HEK293 (cell line): Measurements from ENCODE around the gene CFAP46.

Source experiments
- CTCF ChIA-PET: fragments of 350-600 bp; formaldehyde crosslinking; extraction: SDS; loops from one replicate; lab custom pipeline; 2021; ENCODE audit warnings: antibody characterized with exemption; lab: Yijun Ruan, JAX
- POLR2A ChIA-PET: fragments of 300-600 bp; formaldehyde crosslinking; extraction: SDS; loops from one replicate; lab custom pipeline; 2020; ENCODE audit warnings: antibody characterized with exemption, inconsistent platforms; lab: Yijun Ruan, JAX
- H3K27ac ChIP-seq: fragments of 200-500 bp; sonication (Bioruptor generic); 2 replicates; pipeline ENCODE4 v1.5.1; 2014; ENCODE audit warnings: low read depth, low read length, control low read depth, inconsistent platforms; ENCODE audit errors: extremely low read depth
- H3K36me3 ChIP-seq, 2 experiments: fragments of 200-500 bp in 1 of 2; sonication (Bioruptor generic) in 1 of 2; 1 replicate in 1 of 2; 2 replicates in 1 of 2; pipeline ENCODE4 v1.5.1; 2014 to 2017; ENCODE audit warnings: inconsistent platforms in 2 of 2, low read length in 2 of 2; ENCODE audit not compliant: control insufficient read depth in 2 of 2, insufficient read depth in 1 of 2
- H3K4me1 ChIP-seq: fragments of 200-500 bp; sonication (Bioruptor generic); 2 replicates; pipeline ENCODE4 v1.5.1; 2014; ENCODE audit warnings: mild to moderate bottlenecking, low read length, inconsistent platforms; ENCODE audit not compliant: control insufficient read depth, insufficient read depth
- H3K4me3 ChIP-seq: 2 replicates; pipeline ENCODE4 v1.5.1; 2011; ENCODE audit warnings: low read depth, mild to moderate bottlenecking, control low read depth, low read length, moderate library complexity
- H3K9me3 ChIP-seq: fragments of 200-500 bp; sonication (Bioruptor generic); 2 replicates; pipeline ENCODE4 v1.5.1; 2014; ENCODE audit warnings: low read depth, low read length, inconsistent platforms; ENCODE audit not compliant: control insufficient read depth, insufficient read depth
- BCL6B ChIP-seq: fragments of 450-650 bp; formaldehyde crosslinking; IDR thresholded peaks from 2 replicates; pipeline ENCODE4 v1.5.1; 2017; ENCODE audit warnings: missing biosample characterization, missing genetic modification characterization
- ELK4 ChIP-seq: IDR thresholded peaks from 2 replicates; pipeline ENCODE4 v1.6.1; 2011; ENCODE audit warnings: mild to moderate bottlenecking, low read depth, low read length, borderline replicate concordance
- GLIS2 ChIP-seq: fragments of 450-650 bp; formaldehyde crosslinking; IDR thresholded peaks from 2 replicates; pipeline ENCODE4 v1.5.1; 2016; ENCODE audit warnings: missing biosample characterization, missing genetic modification characterization
- HOXA7 ChIP-seq: sonication (generic); formaldehyde crosslinking; IDR thresholded peaks from 2 replicates; pipeline ENCODE4 v1.8.1; 2022; ENCODE audit warnings: missing genetic modification reagents, borderline replicate concordance
- KLF8 ChIP-seq: fragments of 450-650 bp; formaldehyde crosslinking; IDR thresholded peaks from 2 replicates; pipeline ENCODE4 v1.5.1; 2016; ENCODE audit warnings: missing biosample characterization, missing genetic modification characterization
- PBX3 ChIP-seq: sonication (generic); formaldehyde crosslinking; IDR thresholded peaks from 2 replicates; pipeline ENCODE4 v1.8.1; 2022; ENCODE audit warnings: mild to moderate bottlenecking, moderate library complexity, missing genetic modification reagents
- SP7 ChIP-seq: fragments of 450-650 bp; formaldehyde crosslinking; IDR thresholded peaks from 2 replicates; pipeline ENCODE4 v1.5.1; 2016; ENCODE audit warnings: missing biosample characterization, missing genetic modification characterization
- ZEB2 ChIP-seq: fragments of 450-650 bp; formaldehyde crosslinking; IDR thresholded peaks from 2 replicates; pipeline ENCODE4 v1.5.1; 2016; ENCODE audit warnings: missing biosample characterization, missing genetic modification characterization
- ZFP37 ChIP-seq: fragments of 450-650 bp; formaldehyde crosslinking; IDR thresholded peaks from 2 replicates; pipeline ENCODE4 v1.5.1; 2016; ENCODE audit warnings: missing biosample characterization, missing genetic modification characterization
- ZNF121 ChIP-seq: fragments of 450-650 bp; formaldehyde crosslinking; IDR thresholded peaks from 2 replicates; pipeline ENCODE4 v1.5.1; 2016; ENCODE audit warnings: missing biosample characterization, missing genetic modification characterization
- ZNF18 ChIP-seq: fragments of 450-650 bp; formaldehyde crosslinking; IDR thresholded peaks from 2 replicates; pipeline ENCODE4 v1.5.1; 2016; ENCODE audit warnings: missing biosample characterization, missing genetic modification characterization
- ZNF274 ChIP-seq, 2 experiments: fragments of 200-500 bp in 1 of 2; fragments of 450-650 bp in 1 of 2; sonication (Bioruptor generic) in 1 of 2; formaldehyde crosslinking in 1 of 2; IDR thresholded peaks; 2 replicates each; pipeline versions ENCODE4 v1.5.1 to v1.6.1; 2014 to 2016; ENCODE audit warnings: borderline replicate concordance in 1 of 2, inconsistent platforms in 1 of 2, low read length in 1 of 2, missing biosample characterization in 1 of 2, missing genetic modification characterization in 1 of 2
- ZNF350 ChIP-seq: fragments of 450-650 bp; formaldehyde crosslinking; IDR thresholded peaks from 2 replicates; pipeline ENCODE4 v1.5.0; 2017; ENCODE audit warnings: missing biosample characterization, mild to moderate bottlenecking, missing genetic modification characterization
- ZNF391 ChIP-seq: fragments of 450-650 bp; formaldehyde crosslinking; IDR thresholded peaks from 2 replicates; pipeline ENCODE4 v1.5.1; 2016; ENCODE audit warnings: low read depth, missing biosample characterization, missing genetic modification characterization, borderline replicate concordance
- ZNF394 ChIP-seq: fragments of 450-650 bp; formaldehyde crosslinking; IDR thresholded peaks from 2 replicates; pipeline ENCODE4 v1.5.1; 2016; ENCODE audit warnings: missing biosample characterization, missing genetic modification characterization, mild to moderate bottlenecking, moderate library complexity, borderline replicate concordance
- ZNF449 ChIP-seq: fragments of 450-650 bp; formaldehyde crosslinking; IDR thresholded peaks from 2 replicates; pipeline ENCODE4 v1.5.1; 2017; ENCODE audit warnings: missing biosample characterization, mild to moderate bottlenecking, missing genetic modification characterization, moderate library complexity
- ZNF488 ChIP-seq: fragments of 450-650 bp; formaldehyde crosslinking; IDR thresholded peaks from 2 replicates; pipeline ENCODE4 v1.5.1; 2016; ENCODE audit warnings: missing biosample characterization, missing genetic modification characterization
- ZNF513 ChIP-seq: fragments of 450-650 bp; IDR thresholded peaks from 2 replicates; pipeline ENCODE4 v1.5.1; 2018; ENCODE audit warnings: missing biosample characterization, missing genetic modification characterization
- ZNF558 ChIP-seq: fragments of 450-650 bp; formaldehyde crosslinking; IDR thresholded peaks from 2 replicates; pipeline ENCODE4 v1.5.1; 2016; ENCODE audit warnings: missing biosample characterization, missing genetic modification characterization
- ZNF580 ChIP-seq: fragments of 450-650 bp; formaldehyde crosslinking; IDR thresholded peaks from 2 replicates; pipeline ENCODE4 v1.5.1; 2016; ENCODE audit warnings: missing biosample characterization, missing genetic modification characterization
- ZNF704 ChIP-seq: fragments of 450-650 bp; formaldehyde crosslinking; IDR thresholded peaks from 2 replicates; pipeline ENCODE4 v1.5.1; 2016; ENCODE audit warnings: missing biosample characterization, missing genetic modification characterization
- ZNF776 ChIP-seq: fragments of 450-650 bp; formaldehyde crosslinking; IDR thresholded peaks from 2 replicates; pipeline ENCODE4 v1.5.0; 2017; ENCODE audit warnings: missing biosample characterization, missing genetic modification characterization, borderline replicate concordance

Gene CFAP46

GRCh38 chr10:132945125-132945893 is 2.9 kb upstream of the CFAP46 start:
- no peak overlapping the region for H3K27ac ChIP-seq
- TF ChIP-seq ZNF274 (IDR thresholded peaks at IDR 0.05; ENCODE audit: low read length) (no peak), ZNF274 (tag by site-specific recombination; IDR thresholded peaks at IDR 0.05; ENCODE audit: borderline replicate concordance) (no peak), ZNF704 (tag by site-specific recombination) (no peak), ZNF121 (tag by site-specific recombination) (no peak), ZNF558 (tag by site-specific recombination) (no peak), HOXA7 (CRISPR knock-in tag) (no peak), SP7 (tag by site-specific recombination) (no peak), ZNF449 (tag by site-specific recombination) (no peak)
- no peak overlapping the region for H3K4me3 ChIP-seq
- no peaks in the 10 kb centered on the region for H3K4me1 ChIP-seq
- H3K36me3 ChIP-seq, result no peaks in the 10 kb centered on the region
- ChIA-PET CTCF (interaction anchor here (0.7 to 1.0 kb wide), 2 partner anchors 180 to 198 kb away, joined by 4 to 7 read pairs; no protein-coding TSS in a partner anchor), POLR2A (no interaction called here)
- H3K9me3 ChIP-seq, result no peaks in the 10 kb centered on the region

GRCh38 chr10:132944510-132944909 is 2.1 kb upstream of the CFAP46 start:
- Histone ChIP-seq H3K4me3 (no peak overlapping the region), H3K36me3 (no peaks in the 10 kb centered on the region), H3K9me3 (no peaks in the 10 kb centered on the region), H3K4me1 (no peaks in the 10 kb centered on the region), H3K27ac (no peak overlapping the region)
- ChIA-PET POLR2A (no interaction called here), CTCF (interaction anchor here (1.0 kb wide), 1 partner anchor 181 kb away, joined by 7 read pairs; no protein-coding TSS in a partner anchor)
- TF ChIP-seq ZNF391 (tag by site-specific recombination) (no peak), BCL6B (tag by site-specific recombination) (no peak), ZNF776 (tag by site-specific recombination) (no peak), GLIS2 (tag by site-specific recombination) (no peak), ZNF580 (tag by site-specific recombination) (no peak), ZFP37 (tag by site-specific recombination) (no peak), ELK4 (no peak), ZNF394 (tag by site-specific recombination) (no peak), ZNF18 (tag by site-specific recombination) (no peak), KLF8 (tag by site-specific recombination) (no peak), ZNF488 (no peak), ZNF350 (no peak), ZEB2 (tag by site-specific recombination) (no peak), ZNF513 (tag by site-specific recombination) (no peak), PBX3 (CRISPR knock-in tag) (no peak)
